ENCODE measurements around the gene KCNQ2.

KCNQ2 gene

DNA sequence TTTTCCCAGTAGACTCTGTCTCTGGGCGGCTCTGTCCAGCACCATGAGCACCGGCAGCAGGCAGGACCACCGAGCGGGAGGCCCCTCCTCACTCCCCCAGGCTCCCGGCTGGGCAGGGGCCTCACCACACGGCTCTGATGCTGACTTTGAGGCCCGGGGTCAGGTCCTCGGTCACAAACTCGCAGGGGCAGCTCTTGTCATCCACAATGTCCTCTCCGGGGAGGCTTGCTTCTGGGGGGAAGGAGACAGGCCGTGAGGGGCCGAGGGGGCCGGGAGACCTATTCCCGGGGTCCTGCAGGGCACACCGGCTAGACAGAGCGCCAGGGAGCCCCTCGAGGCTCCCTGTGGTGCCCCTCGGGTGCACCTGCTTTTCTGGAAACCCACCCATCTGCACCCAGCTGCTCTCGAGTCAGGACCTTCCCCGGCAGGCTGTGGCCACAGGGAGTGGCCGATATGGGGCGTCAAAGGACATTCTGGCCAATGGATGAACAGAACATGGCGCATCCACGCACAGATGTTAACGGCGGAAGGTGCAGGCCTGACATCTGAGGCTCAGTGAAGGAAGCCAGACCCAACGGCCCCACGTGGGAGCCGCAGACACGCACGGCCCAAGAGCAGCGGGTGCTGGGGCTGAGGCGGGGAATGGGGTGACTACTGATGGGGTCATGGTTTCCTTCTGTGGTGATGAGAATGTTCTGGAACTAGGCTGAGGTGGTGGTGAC lies 58.3 kb downstream of the KCNQ2 start:
- no peak for DNase-seq

DNA sequence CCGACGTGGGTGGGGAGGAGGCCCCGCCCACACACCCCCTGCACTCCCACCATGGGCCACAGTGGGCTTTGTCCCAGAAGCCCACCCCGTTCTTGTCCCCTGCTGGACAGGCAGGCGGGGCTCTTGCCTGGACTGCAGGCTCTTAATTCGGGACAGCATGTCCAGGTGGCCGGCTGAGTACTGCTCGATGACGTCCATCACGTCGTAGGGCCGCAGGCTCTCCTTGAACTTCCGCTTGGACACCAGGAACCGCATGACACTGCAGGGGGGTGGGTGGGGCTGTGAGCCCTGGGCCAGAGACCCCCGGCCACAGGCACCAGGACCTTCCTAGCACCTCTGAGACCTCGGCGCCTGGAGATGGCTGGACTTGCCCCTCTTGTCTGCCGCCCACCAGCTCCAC lies 59.1 kb downstream of the KCNQ2 start:
- no peak for DNase-seq

GRCh38 chr20:63412889-63413288 lies 59.6 kb downstream of the KCNQ2 start:
- no peak for DNase-seq

GRCh38 chr20:63411898-63412631 lies 60.4 kb downstream of the KCNQ2 start:
- no peak for DNase-seq

GRCh38 chr20:63411151-63411897 lies 61.1 kb downstream of the KCNQ2 start:
- no peak for DNase-seq

GRCh38 chr20:63409834-63410435 lies 62.5 kb downstream of the KCNQ2 start:
- no peak for DNase-seq

GRCh38 chr20:63409066-63409833 lies 63.2 kb downstream of the KCNQ2 start:
- DNase-seq: no peak

GRCh38 chr20:63408684-63409046 lies 63.8 kb downstream of the KCNQ2 start:
- no peak for DNase-seq

GRCh38 chr20:63407928-63408683 lies 64.3 kb downstream of the KCNQ2 start:
- DNase-seq: no peak

- no peak for DNase-seq
Measured at GRCh38 chr20:63406617-63407245, 65.7 kb downstream of the KCNQ2 start.

DNA sequence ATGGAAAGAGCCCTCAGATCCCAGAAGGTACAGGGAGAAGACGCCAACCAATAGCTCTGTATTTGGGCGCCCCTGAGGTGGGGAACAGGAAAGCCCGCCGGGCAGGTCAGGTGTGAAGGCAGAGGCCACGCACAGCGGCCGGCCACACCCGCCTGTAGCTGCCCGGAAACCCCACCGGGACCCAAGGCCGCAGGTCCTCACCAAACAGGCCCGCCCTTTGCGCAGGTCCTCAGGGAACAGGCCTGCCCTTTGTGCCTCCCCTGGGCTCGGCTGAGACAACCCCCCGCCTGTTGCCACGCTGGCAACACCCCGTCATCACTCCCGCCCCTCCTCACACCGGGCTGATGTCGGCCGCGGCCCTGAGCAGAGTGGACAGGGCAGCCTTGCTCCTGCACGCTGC lies 66.4 kb downstream of the KCNQ2 start:
- DNase-seq: no peak

- no peak for DNase-seq
Measured at GRCh38 chr20:63405102-63405730, 67.2 kb downstream of the KCNQ2 start.

DNA sequence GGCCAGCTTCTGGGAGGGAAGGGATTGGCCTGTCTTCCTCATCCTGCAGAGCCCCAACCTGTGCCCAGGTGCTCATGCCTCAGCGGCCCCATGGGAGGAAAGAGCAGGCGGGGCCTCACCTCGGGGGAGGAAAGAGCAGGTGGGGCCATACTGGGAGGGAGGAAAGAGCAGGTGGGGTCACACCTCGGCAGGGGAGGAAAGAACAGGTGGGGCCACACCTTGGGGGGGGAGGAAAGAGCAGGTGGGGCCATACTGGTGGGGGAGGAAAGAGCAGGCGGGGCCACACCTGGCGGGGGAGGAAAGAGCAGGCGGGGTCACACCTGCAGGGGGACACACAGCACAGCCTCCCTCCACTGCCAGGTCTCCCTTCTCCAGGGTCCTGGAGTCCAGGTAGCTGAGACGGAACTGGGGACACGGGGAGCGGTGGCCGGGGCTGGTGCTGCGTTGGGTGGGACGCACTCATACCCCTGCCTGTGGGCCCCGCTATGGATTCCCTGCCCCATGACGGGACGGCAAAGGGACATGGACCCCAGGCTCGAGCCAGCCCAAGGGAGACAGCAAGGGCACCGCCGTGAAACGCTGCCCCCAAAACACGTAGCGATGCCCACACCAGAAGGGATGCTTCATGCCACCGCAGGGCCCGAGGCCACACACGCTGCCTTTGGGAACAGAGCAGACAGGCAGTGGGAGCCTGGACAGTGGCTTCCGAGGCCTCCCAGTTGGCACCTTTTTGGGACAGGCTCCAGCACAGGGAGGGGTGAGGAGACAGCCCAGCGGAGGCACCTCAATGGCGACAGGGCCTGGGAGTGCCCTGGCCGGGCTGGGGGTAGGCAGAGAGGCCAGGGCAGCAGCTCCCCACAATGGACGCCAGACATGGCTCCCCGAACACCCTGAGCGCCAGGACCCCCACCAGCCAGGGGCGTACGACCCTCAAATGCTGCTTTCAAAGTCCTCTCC lies 68.0 kb downstream of the KCNQ2 start:
- DNase-seq: no peak

GRCh38 chr20:63403403-63404105 lies 68.9 kb downstream of the KCNQ2 start:
- no peak for DNase-seq

GRCh38 chr20:63402860-63403220 lies 69.6 kb downstream of the KCNQ2 start:
- DNase-seq: no peak

GRCh38 chr20:63402181-63402859 lies 70.1 kb downstream of the KCNQ2 start:
- no peak for DNase-seq

GRCh38 chr20:63401384-63402110 lies 70.9 kb downstream of the KCNQ2 start:
- DNase-seq: no peak

Data from cortex of kidney (tissue), 1 donor.